Measurements from ENCODE around the gene RPL5.

The RPL5 gene

GRCh38 chr1:92820551-92820950, 11.3 kb upstream of the RPL5 start:
- no peak for DNase-seq

- DNase-seq, result no peak
Measured at GRCh38 chr1:92822879-92823278, 9.0 kb upstream of the RPL5 start.

GRCh38 chr1:92826792-92827191, 5.0 kb upstream of the RPL5 start:
- DNase-seq, result no peak

GRCh38 chr1:92831368-92831761, 475 bp upstream of the RPL5 start:
- DNase-seq, result no peak

GRCh38 chr1:92832537-92833114, 786 bp downstream of the RPL5 start:
- no peak for DNase-seq

- no peak for DNase-seq
Measured at GRCh38 chr1:92833840-92834239, 2.0 kb downstream of the RPL5 start.

- DNase-seq, result no peak
Measured at GRCh38 chr1:92834617-92835016, 2.8 kb downstream of the RPL5 start.

- DNase-seq, result no peak
Measured at GRCh38 chr1:92837062-92837461, 5.2 kb downstream of the RPL5 start.

GRCh38 chr1:92838519-92838918, 6.7 kb downstream of the RPL5 start:
- no peak for DNase-seq

- no peak for DNase-seq
Measured at GRCh38 chr1:92839442-92839841, 7.6 kb downstream of the RPL5 start.

GRCh38 chr1:92840600-92840999, 8.8 kb downstream of the RPL5 start:
- DNase-seq, result no peak

- no peak for DNase-seq
Measured at GRCh38 chr1:92842082-92843045, 10.5 kb downstream of the RPL5 start.

- no peak for DNase-seq
Measured at GRCh38 chr1:92843046-92843423, 11.2 kb downstream of the RPL5 start.

- no peak for DNase-seq
Measured at GRCh38 chr1:92843429-92844352, 11.9 kb downstream of the RPL5 start.

- DNase-seq, result no peak
Measured at GRCh38 chr1:92844439-92844838, 12.6 kb downstream of the RPL5 start.

- DNase-seq, result no peak
Measured at GRCh38 chr1:92845908-92846307, 14.1 kb downstream of the RPL5 start.

GRCh38 chr1:92848201-92848600, 16.4 kb downstream of the RPL5 start:
- DNase-seq, result no peak

- no peak for DNase-seq
Measured at GRCh38 chr1:92850019-92850418, 18.2 kb downstream of the RPL5 start.

- DNase-seq, result no peak
Measured at GRCh38 chr1:92851729-92852128, 19.9 kb downstream of the RPL5 start.

GRCh38 chr1:92853299-92853698, 21.5 kb downstream of the RPL5 start:
- no peak for DNase-seq

GRCh38 chr1:92854101-92854785, 22.4 kb downstream of the RPL5 start:
- no peak for DNase-seq

GRCh38 chr1:92855236-92855635, 23.4 kb downstream of the RPL5 start:
- DNase-seq, result no peak

- no peak for DNase-seq
Measured at GRCh38 chr1:92857817-92858216, 26.0 kb downstream of the RPL5 start.
